ENCODE data around the gene GAPDH. TPM values are rescaled to one million over a fixed set of nuclear protein-coding genes. Genes with fewer than 3 reads are reported as not detected.

The GAPDH gene
- total RNA-seq, 1 donor from 2014 or later: 5,167 TPM

- H3K36me3 Mint-ChIP-seq (ENCODE audit: low read depth, unreplicated experiment): peaks cover 11% of the 10 kb centered on the region
- H3K4me3 ChIP-seq (ENCODE audit: insufficient read depth, low read depth, low read length): no peak overlapping the region
- H3K4me3 Mint-ChIP-seq (ENCODE audit: unreplicated experiment): peak overlapping the region; percentile 30
- H3K9ac ChIP-seq (ENCODE audit: low read length): peak overlapping the region; percentile 27
- peaks cover 33% of the 10 kb centered on the region for H3K36me3 ChIP-seq (ENCODE audit: insufficient read depth, low read length)
- H3K27ac ChIP-seq (ENCODE audit: low read depth, low read length): peak overlapping the region; percentile 45
- H3K27me3 ChIP-seq (ENCODE audit: insufficient read depth, low read length): no peaks in the 10 kb centered on the region
- H3K4me1 Mint-ChIP-seq (ENCODE audit: low read depth, unreplicated experiment): peaks cover 12% of the 10 kb centered on the region
- H3K9me3 Mint-ChIP-seq (ENCODE audit: unreplicated experiment): peaks cover under 1% of the 10 kb centered on the region
- no peaks in the 10 kb centered on the region for H3K27me3 Mint-ChIP-seq (ENCODE audit: low read depth, unreplicated experiment)
- H2AFZ ChIP-seq (ENCODE audit: low read depth, low read length): peak overlapping the region; percentile 32
- FAIRE-seq (no peak), DNase-seq (ENCODE audit: low read depth) (peak; percentile 33)
- peaks cover 4% of the 10 kb centered on the region for H3K4me1 ChIP-seq (ENCODE audit: insufficient read depth, low read length)
- H3K79me2 ChIP-seq (ENCODE audit: insufficient read depth, low read length): peaks cover 62% of the 10 kb centered on the region
- H4K20me1 ChIP-seq (ENCODE audit: insufficient read depth, low read length): peaks cover 7% of the 10 kb centered on the region
- TF ChIP-seq EZH2 (IDR thresholded peaks at IDR 0.05; ENCODE audit: insufficient read depth, low read length): no peak
- TF ChIP-seq, protein P1, sequence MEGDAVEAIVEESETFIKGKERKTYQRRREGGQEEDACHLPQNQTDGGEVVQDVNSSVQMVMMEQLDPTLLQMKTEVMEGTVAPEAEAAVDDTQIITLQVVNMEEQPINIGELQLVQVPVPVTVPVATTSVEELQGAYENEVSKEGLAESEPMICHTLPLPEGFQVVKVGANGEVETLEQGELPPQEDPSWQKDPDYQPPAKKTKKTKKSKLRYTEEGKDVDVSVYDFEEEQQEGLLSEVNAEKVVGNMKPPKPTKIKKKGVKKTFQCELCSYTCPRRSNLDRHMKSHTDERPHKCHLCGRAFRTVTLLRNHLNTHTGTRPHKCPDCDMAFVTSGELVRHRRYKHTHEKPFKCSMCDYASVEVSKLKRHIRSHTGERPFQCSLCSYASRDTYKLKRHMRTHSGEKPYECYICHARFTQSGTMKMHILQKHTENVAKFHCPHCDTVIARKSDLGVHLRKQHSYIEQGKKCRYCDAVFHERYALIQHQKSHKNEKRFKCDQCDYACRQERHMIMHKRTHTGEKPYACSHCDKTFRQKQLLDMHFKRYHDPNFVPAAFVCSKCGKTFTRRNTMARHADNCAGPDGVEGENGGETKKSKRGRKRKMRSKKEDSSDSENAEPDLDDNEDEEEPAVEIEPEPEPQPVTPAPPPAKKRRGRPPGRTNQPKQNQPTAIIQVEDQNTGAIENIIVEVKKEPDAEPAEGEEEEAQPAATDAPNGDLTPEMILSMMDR (IDR thresholded peaks at IDR 0.05; ENCODE audit: insufficient read depth, low read depth, low read length): no peak
- peak overlapping the region; percentile 14 for H3K4me2 ChIP-seq (ENCODE audit: low read length)
- H3K27ac Mint-ChIP-seq (ENCODE audit: unreplicated experiment): peak overlapping the region; percentile 94
- H3K9me3 ChIP-seq (ENCODE audit: insufficient read depth, low read depth, low read length): no peaks in the 10 kb centered on the region
These were observed 27.0 kb upstream of the GAPDH start for GRCh38 chr12:6507102-6507998.

DNA sequence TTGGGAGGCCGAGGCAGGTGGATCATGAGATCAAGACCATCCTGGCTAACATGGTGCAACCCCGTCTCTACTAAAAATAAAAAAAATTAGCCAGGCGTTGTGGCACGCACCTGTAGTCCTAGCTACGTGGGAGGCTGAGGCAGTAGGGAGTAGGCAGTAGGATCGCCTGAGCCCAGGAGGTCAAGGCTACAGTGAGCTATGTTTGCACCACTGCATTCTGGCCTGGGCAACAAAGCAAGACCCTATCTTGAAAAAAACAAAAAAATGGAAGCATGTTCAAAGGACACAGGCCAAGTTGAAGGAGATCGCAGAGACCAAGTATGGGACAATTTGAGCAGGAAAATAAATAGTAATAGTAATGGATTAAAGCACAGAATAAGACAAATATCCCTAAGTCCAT is 26.2 kb upstream of the GAPDH start:
- no peak overlapping the region for H3K4me3 Mint-ChIP-seq (ENCODE audit: unreplicated experiment)
- peaks cover 12% of the 10 kb centered on the region for H3K4me1 Mint-ChIP-seq (ENCODE audit: low read depth, unreplicated experiment)
- peak overlapping the region; percentile 37 for H3K27ac ChIP-seq (ENCODE audit: low read depth, low read length)
- FAIRE-seq: no peak
- no peak overlapping the region for H3K4me2 ChIP-seq (ENCODE audit: low read length)
- H3K36me3 Mint-ChIP-seq (ENCODE audit: low read depth, unreplicated experiment): peaks cover 18% of the 10 kb centered on the region
- no peaks in the 10 kb centered on the region for H3K27me3 Mint-ChIP-seq (ENCODE audit: low read depth, unreplicated experiment)
- H3K9ac ChIP-seq (ENCODE audit: low read length): peak overlapping the region; percentile 27
- H3K9me3 ChIP-seq (ENCODE audit: insufficient read depth, low read depth, low read length): no peaks in the 10 kb centered on the region
- peaks cover 56% of the 10 kb centered on the region for H3K79me2 ChIP-seq (ENCODE audit: insufficient read depth, low read length)
- peak overlapping the region; percentile 94 for H3K27ac Mint-ChIP-seq (ENCODE audit: unreplicated experiment)
- peaks cover 4% of the 10 kb centered on the region for H3K4me1 ChIP-seq (ENCODE audit: insufficient read depth, low read length)
- H3K27me3 ChIP-seq (ENCODE audit: insufficient read depth, low read length): no peaks in the 10 kb centered on the region
- peaks cover 36% of the 10 kb centered on the region for H3K36me3 ChIP-seq (ENCODE audit: insufficient read depth, low read length)
- peaks cover 2% of the 10 kb centered on the region for H3K9me3 Mint-ChIP-seq (ENCODE audit: unreplicated experiment)
- DNase-seq (ENCODE audit: low read depth): no peak
- TF ChIP-seq EZH2 (IDR thresholded peaks at IDR 0.05; ENCODE audit: insufficient read depth, low read length): no peak
- no peak overlapping the region for H3K4me3 ChIP-seq (ENCODE audit: insufficient read depth, low read depth, low read length)
- H4K20me1 ChIP-seq (ENCODE audit: insufficient read depth, low read length): peaks cover 7% of the 10 kb centered on the region
- H2AFZ ChIP-seq (ENCODE audit: low read depth, low read length): no peak overlapping the region

DNA sequence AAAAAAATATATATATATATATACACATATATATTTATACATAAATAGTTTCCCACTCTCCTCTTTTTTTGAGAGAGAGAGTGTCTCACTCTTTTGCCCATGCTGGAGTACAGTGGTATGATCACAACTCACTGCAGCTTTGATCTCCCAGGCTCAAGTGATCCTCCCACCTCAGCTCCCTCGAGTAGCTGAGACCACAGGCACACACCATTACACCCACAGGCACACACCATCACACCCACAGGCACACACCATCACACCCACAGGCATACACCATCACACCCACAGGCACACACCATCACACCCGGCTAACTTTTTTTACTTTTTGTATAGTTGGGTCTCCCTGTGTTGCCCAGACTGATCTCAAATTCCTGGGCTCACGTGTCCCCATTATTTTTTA is 14.1 kb upstream of the GAPDH start:
- FAIRE-seq (no peak), DNase-seq (ENCODE audit: low read depth) (no peak)
- no peaks in the 10 kb centered on the region for H3K4me1 ChIP-seq (ENCODE audit: insufficient read depth, low read length)
- TF ChIP-seq EZH2 (IDR thresholded peaks at IDR 0.05; ENCODE audit: insufficient read depth, low read length): no peak
- TF ChIP-seq, protein P1 (IDR thresholded peaks at IDR 0.05; ENCODE audit: insufficient read depth, low read depth, low read length): no peak
- H3K9ac ChIP-seq (ENCODE audit: low read length): no peak overlapping the region
- Mint-ChIP-seq H3K27me3 (ENCODE audit: low read depth, unreplicated experiment) (no peaks in the 10 kb centered on the region), H3K4me1 (ENCODE audit: low read depth, unreplicated experiment) (peaks cover 2% of the 10 kb centered on the region), H3K36me3 (ENCODE audit: low read depth, unreplicated experiment) (peaks cover 31% of the 10 kb centered on the region), H3K4me3 (ENCODE audit: unreplicated experiment) (no peak overlapping the region), H3K27ac (ENCODE audit: unreplicated experiment) (no peak overlapping the region), H3K9me3 (ENCODE audit: unreplicated experiment) (no peaks in the 10 kb centered on the region)
- no peaks in the 10 kb centered on the region for H3K9me3 ChIP-seq (ENCODE audit: insufficient read depth, low read depth, low read length)
- H2AFZ ChIP-seq (ENCODE audit: low read depth, low read length): no peak overlapping the region
- no peak overlapping the region for H3K27ac ChIP-seq (ENCODE audit: low read depth, low read length)
- no peaks in the 10 kb centered on the region for H3K27me3 ChIP-seq (ENCODE audit: insufficient read depth, low read length)
- H3K79me2 ChIP-seq (ENCODE audit: insufficient read depth, low read length): no peaks in the 10 kb centered on the region
- no peak overlapping the region for H3K4me2 ChIP-seq (ENCODE audit: low read length)
- no peak overlapping the region for H3K4me3 ChIP-seq (ENCODE audit: insufficient read depth, low read depth, low read length)
- H4K20me1 ChIP-seq (ENCODE audit: insufficient read depth, low read length): no peaks in the 10 kb centered on the region
- peaks cover 67% of the 10 kb centered on the region for H3K36me3 ChIP-seq (ENCODE audit: insufficient read depth, low read length)

All from astrocyte (in vitro differentiated cells and primary cell).